HCT116 (cell line): ENCODE results near the gene MUC6. TPM values are rescaled to one million over a fixed set of nuclear protein-coding genes. Genes with fewer than 3 reads are reported as not detected.

ENCODE experiments used
- ATAC-seq: fragments of 200-7000 bp; cut with Tn5 transposase; 2 replicates; pipeline ENCODE4 v1.9.1; 2020; ENCODE audit warnings: mild to moderate bottlenecking, moderate library complexity
- BruUV-seq: library from RNA; stranded (reverse); fragments of 400-500 nt; replicated peaks from 2 replicates; lab custom pipeline; 2021; lab: Mats Ljungman, UMichigan
- CTCF ChIA-PET: fragments of 300-600 bp; sonication (Branson Sonifier 250); formaldehyde crosslinking; loops from one replicate; lab custom pipeline; 2021; ENCODE audit warnings: antibody characterized with exemption; lab: Charles Lee
- POLR2A ChIA-PET: fragments of 300-600, 350-600 bp; sonication (Branson Sonifier 250); formaldehyde crosslinking; loops from one replicate; lab custom pipeline; 2021; ENCODE audit warnings: antibody characterized with exemption; lab: Charles Lee
- RAD21 ChIA-PET, 2 experiments: fragments of 300-600 bp; sonication (Branson Sonifier 250); formaldehyde crosslinking; loops; one replicate each; lab custom pipeline; 2023; ENCODE audit warnings: low total read pairs in 2 of 2; ENCODE audit not compliant: uncharacterized antibody in 2 of 2, unreplicated experiment in 2 of 2, low non-redundant PET in 1 of 2; lab: Charles Lee
- DNase-seq: peaks from one replicate; pipeline ENCODE4 v3.0.0-alpha.2; 2010; ENCODE audit warnings: low read depth, low spot score
- H2AFZ ChIP-seq: fragments of 200-600 bp; shearing (Covaris generic), sonication (generic); 2 replicates; pipeline ENCODE4 v1.6.1; 2017; ENCODE audit warnings: low read depth, mixed run types, mixed read lengths, antibody characterized with exemption, low read length; ENCODE audit not compliant: poor library complexity, severe bottlenecking
- H3K27ac ChIP-seq: 2 replicates; pipeline ENCODE4 v1.5.1; 2012; ENCODE audit warnings: low read depth, low read length
- H3K27me3 ChIP-seq: fragments of 200-600 bp; sonication (generic); 2 replicates; pipeline ENCODE4 v1.6.1; 2016; ENCODE audit warnings: mixed run types, low read length, mixed read lengths; ENCODE audit not compliant: insufficient read depth
- H3K36me3 ChIP-seq, 2 experiments: fragments of 200-500 bp in 1 of 2; fragments of 200-600 bp in 1 of 2; sonication (Bioruptor generic) in 1 of 2; sonication (generic) in 1 of 2; 2 replicates each; pipeline versions ENCODE4 v1.5.1 to v1.6.1; 2014 to 2016; ENCODE audit warnings: low read length in 2 of 2, inconsistent platforms in 1 of 2, mixed read lengths in 1 of 2, mixed run types in 1 of 2; ENCODE audit not compliant: insufficient read depth in 2 of 2, control insufficient read depth in 1 of 2
- H3K4me1 ChIP-seq, 2 experiments: fragments of 200-600 bp in 1 of 2; sonication (generic) in 1 of 2; 2 replicates each; pipeline versions ENCODE4 v1.5.1 to v1.6.1; 2012 to 2017; ENCODE audit warnings: low read length in 2 of 2, inconsistent platforms in 1 of 2, mild to moderate bottlenecking in 1 of 2, mixed read lengths in 1 of 2, mixed run types in 1 of 2, moderate library complexity in 1 of 2; ENCODE audit not compliant: insufficient read depth in 2 of 2, control insufficient read depth in 1 of 2
- H3K4me2 ChIP-seq: fragments of 200-600 bp; sonication (generic); 2 replicates; pipeline ENCODE4 v1.6.1; 2017; ENCODE audit warnings: mixed run types, low read length, mixed read lengths
- H3K4me3 ChIP-seq, 2 experiments: fragments of 200-600 bp in 1 of 2; sonication (generic) in 1 of 2; replicated peaks in 1 of 2; 2 replicates each; pipeline ENCODE4 v1.5.1; 2011 to 2016; ENCODE audit warnings: low read length in 2 of 2, control low read depth in 1 of 2, low read depth in 1 of 2, mild to moderate bottlenecking in 1 of 2, mixed read lengths in 1 of 2, mixed run types in 1 of 2
- H3K79me2 ChIP-seq: fragments of 200-600 bp; sonication (generic); 2 replicates; pipeline ENCODE4 v1.6.1; 2017; ENCODE audit warnings: mild to moderate bottlenecking, mixed run types, low read length, moderate library complexity, mixed read lengths; ENCODE audit not compliant: insufficient read depth
- H3K9ac ChIP-seq: fragments of 200-600 bp; sonication (generic); 2 replicates; pipeline ENCODE4 v1.6.1; 2016; ENCODE audit warnings: low read length, mixed read lengths
- H3K9me2 ChIP-seq: fragments of 200-600 bp; sonication (generic), shearing (Covaris generic); 2 replicates; pipeline ENCODE4 v1.6.1; 2017; ENCODE audit warnings: mixed run types, mild to moderate bottlenecking, moderate library complexity; ENCODE audit not compliant: insufficient read depth
- H3K9me3 ChIP-seq, 2 experiments: fragments of 200-500 bp in 1 of 2; fragments of 200-600 bp in 1 of 2; sonication (Bioruptor generic) in 1 of 2; sonication (generic) in 1 of 2; 2 replicates each; pipeline ENCODE4 v1.6.1; 2014 to 2017; ENCODE audit warnings: low read length in 2 of 2, mixed read lengths in 2 of 2, inconsistent platforms in 1 of 2, low read depth in 1 of 2, mild to moderate bottlenecking in 1 of 2, mixed run types in 1 of 2, moderate library complexity in 1 of 2; ENCODE audit not compliant: control insufficient read depth in 1 of 2, insufficient read depth in 1 of 2
- H4K20me1 ChIP-seq: fragments of 200-600 bp; sonication (generic), shearing (Covaris generic); 2 replicates; pipeline ENCODE4 v1.6.1; 2017; ENCODE audit warnings: mixed run types, mild to moderate bottlenecking, moderate library complexity; ENCODE audit not compliant: insufficient read depth
- CBX3 ChIP-seq: IDR thresholded peaks from 2 replicates; pipeline ENCODE4 v1.6.1; 2012; ENCODE audit warnings: low read depth
- EGR1 ChIP-seq: IDR thresholded peaks from 2 replicates; pipeline ENCODE4 v1.6.1; 2012; ENCODE audit warnings: low read depth
- ELF1 ChIP-seq: IDR thresholded peaks from 2 replicates; pipeline ENCODE4 v1.6.1; 2012; ENCODE audit warnings: low read depth, borderline replicate concordance
- EZH2 ChIP-seq: fragments of 200-600 bp; sonication (generic); IDR thresholded peaks from 2 replicates; pipeline ENCODE4 v1.6.1; 2017; ENCODE audit warnings: antibody characterized with exemption, mixed run types
- EZH2phosphoT487 ChIP-seq: fragments of 200-600 bp; IDR thresholded peaks from 2 replicates; pipeline ENCODE4 v1.6.1; 2018; ENCODE audit warnings: antibody characterized with exemption, borderline replicate concordance
- FOSL1 ChIP-seq: IDR thresholded peaks from 2 replicates; pipeline ENCODE4 v1.6.1; 2012; ENCODE audit warnings: low read depth
- JUND ChIP-seq: IDR thresholded peaks from 2 replicates; pipeline ENCODE4 v1.6.1; 2012
- POLR2A ChIP-seq: IDR thresholded peaks from 2 replicates; pipeline ENCODE4 v1.7.0; 2011; ENCODE audit warnings: borderline replicate concordance; ENCODE audit not compliant: insufficient read depth, insufficient read length; ENCODE audit errors: extremely low read depth
- POLR2AphosphoS5 ChIP-seq: IDR thresholded peaks from 2 replicates; pipeline ENCODE4 v1.6.1; 2011; ENCODE audit warnings: mild to moderate bottlenecking, low read depth, low read length, moderate library complexity
- RAD21 ChIP-seq: IDR thresholded peaks from 2 replicates; pipeline ENCODE4 v1.6.1; 2012; ENCODE audit warnings: low read depth, mild to moderate bottlenecking
- REST ChIP-seq: IDR thresholded peaks from 2 replicates; pipeline ENCODE4 v1.6.1; 2012; ENCODE audit warnings: low read depth
- SIN3A ChIP-seq: IDR thresholded peaks from 2 replicates; pipeline ENCODE4 v1.6.1; 2012; ENCODE audit warnings: low read depth
- SP1 ChIP-seq: IDR thresholded peaks from 2 replicates; pipeline ENCODE4 v1.6.1; 2012; ENCODE audit warnings: low read depth
- SRF ChIP-seq: IDR thresholded peaks from 2 replicates; pipeline ENCODE4 v1.6.1; 2012; ENCODE audit warnings: low read depth
- YY1 ChIP-seq: IDR thresholded peaks from 2 replicates; pipeline ENCODE4 v1.6.1; 2011; ENCODE audit warnings: low read length, low read depth, moderate library complexity, mild to moderate bottlenecking; ENCODE audit not compliant: insufficient replicate concordance; ENCODE audit errors: extremely low read depth
- ZFX ChIP-seq: fragments of 450-650 bp; IDR thresholded peaks from 2 replicates; pipeline ENCODE4 v1.6.1; 2017
- ZNF274 ChIP-seq: fragments of 200-500 bp; sonication (Bioruptor generic); IDR thresholded peaks from 2 replicates; pipeline ENCODE4 v1.6.1; 2014; ENCODE audit warnings: mild to moderate bottlenecking, low read depth, low read length, inconsistent platforms
- intact Hi-C: fragments of 100-400 bp; cut with micrococcal nuclease; formaldehyde crosslinking; loops from 2 replicates; pipeline ENCODE4 v1.10.0; 2022
- total RNA-seq: library from RNA; stranded (reverse); gene quantifications from one replicate; pipeline ENCODE4 v1.2.1, GENCODE V29; 2021; ENCODE audit not compliant: unreplicated experiment
- TF ChIP-seq, protein P1 (sequence below): IDR thresholded peaks from 2 replicates; pipeline ENCODE4 v1.6.1; 2011; ENCODE audit warnings: mild to moderate bottlenecking, low read length, moderate library complexity; ENCODE audit not compliant: insufficient replicate concordance; ENCODE audit errors: extremely low read depth

Gene MUC6
- total RNA-seq, 1 experiment from 2014 or later, result 0.02 TPM

- Histone ChIP-seq H3K9me2 (no peaks in the 10 kb centered on the region), H4K20me1 (no peaks in the 10 kb centered on the region), H3K79me2 (no peaks in the 10 kb centered on the region), H3K9ac (no peak overlapping the region), H3K4me2 (no peak overlapping the region), H3K4me1 (peaks cover 3 to 18% of the 10 kb centered on the region in 2 experiments; a peak in 3 of 4 replicates), H2AFZ (no peak overlapping the region), H3K36me3 (no peaks in the 10 kb centered on the region), H3K27me3 (no peaks in the 10 kb centered on the region), H3K27ac (no peak overlapping the region), H3K9me3 (no peaks in the 10 kb centered on the region), H3K4me3 (no peak overlapping the region)
- intact Hi-C loops, result no loop called here
- TF ChIP-seq ELF1, result no peak
- TF ChIP-seq, protein P1, sequence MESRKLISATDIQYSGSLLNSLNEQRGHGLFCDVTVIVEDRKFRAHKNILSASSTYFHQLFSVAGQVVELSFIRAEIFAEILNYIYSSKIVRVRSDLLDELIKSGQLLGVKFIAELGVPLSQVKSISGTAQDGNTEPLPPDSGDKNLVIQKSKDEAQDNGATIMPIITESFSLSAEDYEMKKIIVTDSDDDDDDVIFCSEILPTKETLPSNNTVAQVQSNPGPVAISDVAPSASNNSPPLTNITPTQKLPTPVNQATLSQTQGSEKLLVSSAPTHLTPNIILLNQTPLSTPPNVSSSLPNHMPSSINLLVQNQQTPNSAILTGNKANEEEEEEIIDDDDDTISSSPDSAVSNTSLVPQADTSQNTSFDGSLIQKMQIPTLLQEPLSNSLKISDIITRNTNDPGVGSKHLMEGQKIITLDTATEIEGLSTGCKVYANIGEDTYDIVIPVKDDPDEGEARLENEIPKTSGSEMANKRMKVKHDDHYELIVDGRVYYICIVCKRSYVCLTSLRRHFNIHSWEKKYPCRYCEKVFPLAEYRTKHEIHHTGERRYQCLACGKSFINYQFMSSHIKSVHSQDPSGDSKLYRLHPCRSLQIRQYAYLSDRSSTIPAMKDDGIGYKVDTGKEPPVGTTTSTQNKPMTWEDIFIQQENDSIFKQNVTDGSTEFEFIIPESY, result no peak
- TF ChIP-seq POLR2AphosphoS5, result no peak
- no peak for TF ChIP-seq YY1
- no peak for TF ChIP-seq EZH2
- TF ChIP-seq ZNF274, result no peak
- TF ChIP-seq SIN3A, result no peak
- TF ChIP-seq EZH2phosphoT487, result no peak
- no peak for TF ChIP-seq RAD21
- TF ChIP-seq EGR1, result no peak
- TF ChIP-seq SRF, result no peak
- no peak for TF ChIP-seq REST
- TF ChIP-seq CBX3, result no peak
- TF ChIP-seq POLR2A, result no peak
- TF ChIP-seq FOSL1, result no peak
- no peak for TF ChIP-seq SP1
- TF ChIP-seq JUND, result no peak
- no peak for TF ChIP-seq ZFX
- ChIA-PET RAD21 (no interaction called here), POLR2A (no interaction called here), CTCF (no interaction called here)
- ATAC-seq (no peak), DNase-seq (no peak)
- no TSS peak for BruUV-seq
Measured at GRCh38 chr11:1049431-1049891, 12.9 kb upstream of the MUC6 start.
